H9 (cell line): Measurements from ENCODE around the gene LIMK2. TPM values are rescaled to one million over a fixed set of nuclear protein-coding genes. Genes with fewer than 3 reads are reported as not detected.

Source experiments
- DNase-seq: peaks from one replicate; pipeline ENCODE4 v3.0.0-alpha.2; 2017
- H2AFZ ChIP-seq: one replicate; pipeline ENCODE4 v1.6.1; 2013; ENCODE audit warnings: mild to moderate bottlenecking, low read length, control low read depth, moderate library complexity
- H2AK5ac ChIP-seq: 2 replicates; pipeline ENCODE4 v1.6.1; 2013; ENCODE audit warnings: low read length, control low read depth, mixed read lengths; ENCODE audit not compliant: insufficient read length
- H2BK120ac ChIP-seq: one replicate; pipeline ENCODE4 v1.6.1; 2013; ENCODE audit warnings: low read depth, mild to moderate bottlenecking, low read length, control low read depth, inconsistent platforms; ENCODE audit not compliant: poor library complexity, severe bottlenecking
- H2BK12ac ChIP-seq: 2 replicates; pipeline ENCODE4 v1.6.1; 2013; ENCODE audit warnings: low read length, control low read depth, mixed read lengths, low read depth; ENCODE audit not compliant: insufficient read length
- H2BK15ac ChIP-seq: 2 replicates; pipeline ENCODE4 v1.6.1; 2013; ENCODE audit warnings: low read depth, low read length, control low read depth
- H2BK20ac ChIP-seq: one replicate; pipeline ENCODE4 v1.6.1; 2013; ENCODE audit warnings: low read depth, mild to moderate bottlenecking, low read length, control low read depth, inconsistent platforms; ENCODE audit not compliant: poor library complexity, severe bottlenecking
- H2BK5ac ChIP-seq: 2 replicates; pipeline ENCODE4 v1.6.1; 2013; ENCODE audit warnings: low read length, control low read depth, mixed read lengths; ENCODE audit not compliant: insufficient read length
- H3K14ac ChIP-seq: 2 replicates; pipeline ENCODE4 v1.6.1; 2013; ENCODE audit warnings: low read length, control low read depth; ENCODE audit not compliant: insufficient read depth
- H3K18ac ChIP-seq: 2 replicates; pipeline ENCODE4 v1.6.1; 2013; ENCODE audit warnings: low read depth, mild to moderate bottlenecking, mixed read lengths, low read length, control low read depth; ENCODE audit not compliant: insufficient read length
- H3K23ac ChIP-seq: 2 replicates; pipeline ENCODE4 v1.6.1; 2013; ENCODE audit warnings: low read length, control low read depth, mixed read lengths, low read depth; ENCODE audit not compliant: insufficient read length
- H3K23me2 ChIP-seq: 2 replicates; pipeline ENCODE4 v1.6.1; 2013; ENCODE audit warnings: low read depth, mild to moderate bottlenecking, mixed read lengths, low read length, control low read depth; ENCODE audit not compliant: insufficient read length, poor library complexity, severe bottlenecking
- H3K27ac ChIP-seq: 2 replicates; pipeline ENCODE4 v1.5.1; 2013; ENCODE audit warnings: low read length, control low read depth, mixed read lengths, low read depth; ENCODE audit not compliant: insufficient read length
- H3K27me3 ChIP-seq: 2 replicates; pipeline ENCODE4 v1.6.1; 2013; ENCODE audit warnings: low read length, control low read depth, inconsistent platforms; ENCODE audit not compliant: insufficient read depth
- H3K4ac ChIP-seq: 2 replicates; pipeline ENCODE4 v1.6.1; 2013; ENCODE audit warnings: low read depth, mild to moderate bottlenecking, control low read depth, inconsistent platforms, low read length, moderate library complexity
- H3K4me1 ChIP-seq: 2 replicates; pipeline ENCODE4 v1.6.1; 2013; ENCODE audit warnings: low read length, control low read depth, inconsistent platforms; ENCODE audit not compliant: insufficient read depth
- H3K4me2 ChIP-seq: 2 replicates; pipeline ENCODE4 v1.6.1; 2013; ENCODE audit warnings: low read length, control low read depth, mixed read lengths; ENCODE audit not compliant: insufficient read length, insufficient read depth
- H3K56ac ChIP-seq: 2 replicates; pipeline ENCODE4 v1.6.1; 2013; ENCODE audit warnings: low read depth, mild to moderate bottlenecking, mixed read lengths, low read length, control low read depth; ENCODE audit not compliant: insufficient read length
- H3K79me1 ChIP-seq: 2 replicates; pipeline ENCODE4 v1.6.1; 2013; ENCODE audit warnings: low read depth, mild to moderate bottlenecking, moderate library complexity, low read length, control low read depth, inconsistent platforms; ENCODE audit not compliant: insufficient read depth, poor library complexity, severe bottlenecking
- H3K79me2 ChIP-seq: 2 replicates; pipeline ENCODE4 v1.6.1; 2013; ENCODE audit warnings: low read length, control low read depth, inconsistent platforms; ENCODE audit not compliant: insufficient read depth
- H3K9ac ChIP-seq: 2 replicates; pipeline ENCODE4 v1.6.1; 2013; ENCODE audit warnings: low read length, control low read depth, mixed read lengths; ENCODE audit not compliant: insufficient read length; ENCODE audit errors: extremely low read depth
- H3K9me3 ChIP-seq: one replicate; pipeline ENCODE4 v1.6.1; 2013; ENCODE audit warnings: low read depth, low read length, inconsistent platforms; ENCODE audit not compliant: control insufficient read depth
- H3T11ph ChIP-seq: one replicate; pipeline ENCODE4 v1.6.1; 2013; ENCODE audit warnings: mild to moderate bottlenecking, low read length, control low read depth, inconsistent platforms
- H4K20me1 ChIP-seq: one replicate; pipeline ENCODE4 v1.6.1; 2013; ENCODE audit not compliant: control insufficient read depth, insufficient read length, insufficient read depth
- H4K5ac ChIP-seq: 2 replicates; pipeline ENCODE4 v1.6.1; 2013; ENCODE audit warnings: low read depth, mild to moderate bottlenecking, mixed read lengths, low read length, control low read depth; ENCODE audit not compliant: insufficient read length
- H4K8ac ChIP-seq: replicated peaks from 2 replicates; pipeline ENCODE4 v1.6.1; 2013; ENCODE audit warnings: low read length, control low read depth, mixed read lengths, low read depth; ENCODE audit not compliant: insufficient read length
- H4K91ac ChIP-seq: 2 replicates; pipeline ENCODE4 v1.6.1; 2013; ENCODE audit warnings: low read depth, mild to moderate bottlenecking, moderate library complexity, mixed read lengths, low read length, control low read depth; ENCODE audit not compliant: insufficient read length
- H3K27ac Mint-ChIP-seq, 3 experiments: 2 replicates in 2 of 3; 3 replicates in 1 of 3; pipeline ENCODE4 v1.8.0; 2020 to 2021; ENCODE audit warnings: mixed read lengths in 3 of 3, mild to moderate bottlenecking in 1 of 3, moderate library complexity in 1 of 3
- H3K27me3 Mint-ChIP-seq: 2 replicates; pipeline ENCODE4 v1.8.0; 2021; ENCODE audit warnings: low read depth, mild to moderate bottlenecking, moderate library complexity, mixed read lengths
- H3K36me3 Mint-ChIP-seq, 3 experiments: 2 replicates in 2 of 3; 3 replicates in 1 of 3; pipeline ENCODE4 v1.8.0; 2020 to 2021; ENCODE audit warnings: low read depth in 3 of 3, mixed read lengths in 3 of 3; ENCODE audit not compliant: insufficient read depth in 1 of 3
- H3K4me1 Mint-ChIP-seq, 2 experiments: 2 replicates each; pipeline ENCODE4 v1.8.0; 2020; ENCODE audit warnings: mixed read lengths in 2 of 2
- H3K4me3 Mint-ChIP-seq, 2 experiments: 2 replicates in 1 of 2; 3 replicates in 1 of 2; pipeline ENCODE4 v1.8.0; 2020 to 2021; ENCODE audit warnings: mild to moderate bottlenecking in 2 of 2, mixed read lengths in 2 of 2, moderate library complexity in 1 of 2
- H3K9me3 Mint-ChIP-seq, 2 experiments: 2 replicates in 1 of 2; 3 replicates in 1 of 2; pipeline ENCODE4 v1.8.0; 2020; ENCODE audit warnings: mild to moderate bottlenecking in 2 of 2, mixed read lengths in 2 of 2, moderate library complexity in 1 of 2
- total RNA-seq: library from RNA; stranded (reverse); gene quantifications from 2 replicates; pipeline ENCODE4 v1.2.1, GENCODE V29; 2021
- TF ChIP-seq, protein P1 (sequence below): fragments of 200-600 bp; sonication (generic); conservative IDR thresholded peaks from 3 replicates; pipeline ENCODE4 v1.8.0; 2021; ENCODE audit warnings: antibody characterized with exemption, mild to moderate bottlenecking

The LIMK2 gene
- total RNA-seq, 1 experiment from 2014 or later = 51.3 TPM

DNA sequence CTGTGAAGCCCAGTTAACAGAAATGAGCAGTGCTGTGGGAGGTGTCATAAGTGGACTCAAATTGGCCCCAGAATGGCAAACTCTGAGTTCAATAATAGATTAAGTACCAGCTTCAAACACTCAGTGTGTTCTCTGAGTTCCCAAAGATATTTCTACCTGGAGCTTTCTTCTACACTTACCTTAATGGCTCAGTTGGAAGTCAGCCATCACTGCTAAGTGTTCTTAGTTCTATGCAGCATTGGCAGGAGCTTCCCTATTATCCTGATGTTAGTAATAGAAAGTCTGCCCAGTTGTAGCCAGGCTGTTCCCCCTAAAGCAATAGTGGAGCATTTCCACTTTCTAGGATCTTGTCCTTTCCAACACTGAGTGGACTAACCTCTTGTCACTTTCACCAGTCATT is 89.9 kb downstream of the LIMK2 start:
- Histone ChIP-seq H2BK120ac (no peak overlapping the region), H4K8ac (no peak overlapping the region), H3K9me3 (no peaks in the 10 kb centered on the region), H2BK5ac (no peak overlapping the region), H3K79me2 (no peaks in the 10 kb centered on the region), H3K4me2 (no peak overlapping the region), H3K23ac (no peak overlapping the region), H3K56ac (no peak overlapping the region), H3K27ac (no peak overlapping the region), H4K20me1 (no peaks in the 10 kb centered on the region), H2BK12ac (no peak overlapping the region), H3K27me3 (no peaks in the 10 kb centered on the region), H4K5ac (no peak overlapping the region), H3K18ac (no peak overlapping the region), H3K23me2 (no peaks in the 10 kb centered on the region), H2AFZ (no peak overlapping the region), H3K4me1 (no peaks in the 10 kb centered on the region), H3K14ac (no peak overlapping the region), H2BK20ac (no peak overlapping the region), H3T11ph (no peak overlapping the region), H2AK5ac (no peak overlapping the region), H3K79me1 (no peaks in the 10 kb centered on the region), H4K91ac (no peak overlapping the region), H3K4ac (no peak overlapping the region), H2BK15ac (no peak overlapping the region), H3K9ac (no peak overlapping the region)
- Mint-ChIP-seq H3K27ac (no peak overlapping the region), H3K9me3 (no peaks in the 10 kb centered on the region), H3K4me3 (no peak overlapping the region), H3K4me1 (no peaks in the 10 kb centered on the region; a peak in 1 of 4 replicates), H3K36me3 (no peaks in the 10 kb centered on the region), H3K27me3 (no peaks in the 10 kb centered on the region; the same call in 1 of the 2 replicates)
- TF ChIP-seq, protein P1, sequence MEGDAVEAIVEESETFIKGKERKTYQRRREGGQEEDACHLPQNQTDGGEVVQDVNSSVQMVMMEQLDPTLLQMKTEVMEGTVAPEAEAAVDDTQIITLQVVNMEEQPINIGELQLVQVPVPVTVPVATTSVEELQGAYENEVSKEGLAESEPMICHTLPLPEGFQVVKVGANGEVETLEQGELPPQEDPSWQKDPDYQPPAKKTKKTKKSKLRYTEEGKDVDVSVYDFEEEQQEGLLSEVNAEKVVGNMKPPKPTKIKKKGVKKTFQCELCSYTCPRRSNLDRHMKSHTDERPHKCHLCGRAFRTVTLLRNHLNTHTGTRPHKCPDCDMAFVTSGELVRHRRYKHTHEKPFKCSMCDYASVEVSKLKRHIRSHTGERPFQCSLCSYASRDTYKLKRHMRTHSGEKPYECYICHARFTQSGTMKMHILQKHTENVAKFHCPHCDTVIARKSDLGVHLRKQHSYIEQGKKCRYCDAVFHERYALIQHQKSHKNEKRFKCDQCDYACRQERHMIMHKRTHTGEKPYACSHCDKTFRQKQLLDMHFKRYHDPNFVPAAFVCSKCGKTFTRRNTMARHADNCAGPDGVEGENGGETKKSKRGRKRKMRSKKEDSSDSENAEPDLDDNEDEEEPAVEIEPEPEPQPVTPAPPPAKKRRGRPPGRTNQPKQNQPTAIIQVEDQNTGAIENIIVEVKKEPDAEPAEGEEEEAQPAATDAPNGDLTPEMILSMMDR = no peak
- no peak for DNase-seq
